ENCODE measurements around the gene DEXI.

DEXI gene

GRCh38 chr16:10988879-10989278 is 46.6 kb upstream of the DEXI start:
- no peaks in the 10 kb centered on the region for H3K9me3 ChIP-seq (ENCODE audit: control insufficient read depth, insufficient read depth, low read length)
- no peak overlapping the region for H3K27ac ChIP-seq (ENCODE audit: low read depth, low read length)
- no peaks in the 10 kb centered on the region for H4K20me1 ChIP-seq (ENCODE audit: control insufficient read depth, insufficient read depth, low read depth, low read length)
- H3K4me1 ChIP-seq (ENCODE audit: control insufficient read depth, low read length), result peaks cover 13% of the 10 kb centered on the region; the same call in 1 of the 2 replicates
- H3K79me2 ChIP-seq (ENCODE audit: control insufficient read depth, low read length), result no peaks in the 10 kb centered on the region
- TF ChIP-seq EZH2phosphoT487 (IDR thresholded peaks at IDR 0.05; ENCODE audit: borderline replicate concordance, low read length) (no peak), CTCF (IDR thresholded peaks at IDR 0.05; ENCODE audit: low read depth, low read length, poor library complexity, severe bottlenecking) (peak; percentile 23)
- H3K9me2 ChIP-seq (replicated peaks; ENCODE audit: control insufficient read depth, low read length), result no peaks in the 10 kb centered on the region
- H3K4me2 ChIP-seq (ENCODE audit: low read length), result no peak overlapping the region
- H3K4me3 ChIP-seq (ENCODE audit: low read length), result no peak overlapping the region
- H3F3A ChIP-seq (ENCODE audit: control insufficient read depth, insufficient read depth), result no peaks in the 10 kb centered on the region
- no peaks in the 10 kb centered on the region for H3K27me3 ChIP-seq (ENCODE audit: control insufficient read depth, low read length)
- H3K36me3 ChIP-seq (ENCODE audit: control insufficient read depth, low read length), result peaks cover 51% of the 10 kb centered on the region

- H3K36me3 ChIP-seq (ENCODE audit: control insufficient read depth, low read length), result peaks cover 52% of the 10 kb centered on the region
- TF ChIP-seq EZH2phosphoT487 (IDR thresholded peaks at IDR 0.05; ENCODE audit: borderline replicate concordance, low read length), result no peak
- peak; percentile 59 for TF ChIP-seq CTCF (IDR thresholded peaks at IDR 0.05; ENCODE audit: low read depth, low read length, poor library complexity, severe bottlenecking)
- H3K9me3 ChIP-seq (ENCODE audit: control insufficient read depth, insufficient read depth, low read length), result no peaks in the 10 kb centered on the region
- H3K4me2 ChIP-seq (ENCODE audit: low read length), result no peak overlapping the region
- H4K20me1 ChIP-seq (ENCODE audit: control insufficient read depth, insufficient read depth, low read depth, low read length), result no peaks in the 10 kb centered on the region
- H3K27me3 ChIP-seq (ENCODE audit: control insufficient read depth, low read length), result no peaks in the 10 kb centered on the region
- no peaks in the 10 kb centered on the region for H3F3A ChIP-seq (ENCODE audit: control insufficient read depth, insufficient read depth)
- H3K9me2 ChIP-seq (replicated peaks; ENCODE audit: control insufficient read depth, low read length), result no peaks in the 10 kb centered on the region
- H3K27ac ChIP-seq (ENCODE audit: low read depth, low read length), result no peak overlapping the region
- H3K79me2 ChIP-seq (ENCODE audit: control insufficient read depth, low read length), result no peaks in the 10 kb centered on the region
- H3K4me3 ChIP-seq (ENCODE audit: low read length), result no peak overlapping the region
- peaks cover 17% of the 10 kb centered on the region for H3K4me1 ChIP-seq (ENCODE audit: control insufficient read depth, low read length)
Observed at GRCh38 chr16:10988164-10988803, 46.0 kb upstream of the DEXI start.

- Histone ChIP-seq H3K4me2 (ENCODE audit: low read length) (no peak overlapping the region), H3K36me3 (ENCODE audit: control insufficient read depth, low read length) (peaks cover 54% of the 10 kb centered on the region)
Observed at GRCh38 chr16:10987361-10988163, 45.3 kb upstream of the DEXI start.

More at GRCh38 chr16:10987361-10988163, 45.3 kb upstream of the DEXI start:
- H4K20me1 ChIP-seq (ENCODE audit: control insufficient read depth, insufficient read depth, low read depth, low read length), result no peaks in the 10 kb centered on the region
- TF ChIP-seq CTCF (IDR thresholded peaks at IDR 0.05; ENCODE audit: low read depth, low read length, poor library complexity, severe bottlenecking), result no peak
- H3K9me2 ChIP-seq (replicated peaks; ENCODE audit: control insufficient read depth, low read length), result no peaks in the 10 kb centered on the region
- H3K4me1 ChIP-seq (ENCODE audit: control insufficient read depth, low read length), result peaks cover 24% of the 10 kb centered on the region
- H3K9me3 ChIP-seq (ENCODE audit: control insufficient read depth, insufficient read depth, low read length), result no peaks in the 10 kb centered on the region
- no peak overlapping the region for H3K27ac ChIP-seq (ENCODE audit: low read depth, low read length)
- no peaks in the 10 kb centered on the region for H3K79me2 ChIP-seq (ENCODE audit: control insufficient read depth, low read length)
- 0 out of 2 replicates have a peak, but pooled peaks cover 3% of the 10 kb centered on the region for H3F3A ChIP-seq (ENCODE audit: control insufficient read depth, insufficient read depth)
- no peak overlapping the region for H3K4me3 ChIP-seq (ENCODE audit: low read length)
- H3K27me3 ChIP-seq (ENCODE audit: control insufficient read depth, low read length), result no peaks in the 10 kb centered on the region
